GM20431 (cell line): Measurements from ENCODE around the gene EVI5.

Source experiments
- in situ Hi-C: fragments of 300-500 bp; cut with MseI, MboI; formaldehyde crosslinking; loops from one replicate; pipeline ENCODE4 v1.15.0; 2020; ENCODE audit warnings: low sequenced_read_pairs; ENCODE audit not compliant: unreplicated experiment

EVI5 gene

DNA sequence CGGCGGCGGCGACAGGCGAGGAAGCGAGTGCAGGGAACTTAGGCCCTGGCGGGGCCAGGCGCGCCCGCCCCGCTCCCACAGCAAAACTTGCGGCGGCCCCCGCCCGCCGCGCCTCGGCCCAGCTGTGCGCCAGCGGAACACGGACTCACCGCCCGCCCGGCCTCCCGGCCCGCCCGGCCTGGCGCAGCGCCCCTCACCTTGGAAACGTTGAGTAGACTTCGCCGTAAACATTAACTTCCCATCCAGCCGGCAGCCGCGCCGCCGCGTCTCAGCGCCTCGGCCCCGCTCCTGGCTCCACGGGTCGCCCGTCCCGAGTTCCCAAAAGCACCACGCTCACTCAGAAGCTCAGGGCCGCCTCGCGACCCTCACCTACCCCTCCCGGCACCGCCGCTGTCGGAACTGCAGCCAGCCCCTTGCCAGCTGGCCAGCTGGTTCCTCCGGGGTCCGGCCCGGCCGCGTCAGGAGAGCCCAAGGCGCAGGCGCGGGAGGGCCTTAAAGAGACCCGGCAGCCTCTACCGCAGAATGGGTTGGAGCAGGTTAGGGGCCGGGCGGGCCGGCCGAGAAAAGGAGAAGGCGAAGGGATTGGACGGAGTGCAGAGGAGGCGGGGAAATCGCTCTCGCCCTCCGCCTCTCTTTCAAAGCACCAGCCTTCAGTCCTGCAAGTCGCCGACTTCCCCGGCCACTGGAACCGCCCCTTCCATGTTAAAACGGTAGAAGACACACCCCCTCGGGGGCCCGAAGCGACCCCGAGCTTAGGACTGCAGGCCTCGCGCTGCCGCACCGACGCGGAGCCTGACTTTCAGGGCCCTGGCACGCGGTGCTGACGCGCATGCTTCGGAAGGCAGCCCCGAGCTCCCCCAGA, at the start of gene EVI5:
EVI5 (minus strand) TSS at position 470 of the 862 bp plus-strand sequence. CDS start 48,562 bp downstream, outside the sequence.
- in situ Hi-C loops, result no loop called here

GRCh38 chr1:92834617-92835016, 49.7 kb upstream of the EVI5 start:
- in situ Hi-C loops, result no loop called here

DNA sequence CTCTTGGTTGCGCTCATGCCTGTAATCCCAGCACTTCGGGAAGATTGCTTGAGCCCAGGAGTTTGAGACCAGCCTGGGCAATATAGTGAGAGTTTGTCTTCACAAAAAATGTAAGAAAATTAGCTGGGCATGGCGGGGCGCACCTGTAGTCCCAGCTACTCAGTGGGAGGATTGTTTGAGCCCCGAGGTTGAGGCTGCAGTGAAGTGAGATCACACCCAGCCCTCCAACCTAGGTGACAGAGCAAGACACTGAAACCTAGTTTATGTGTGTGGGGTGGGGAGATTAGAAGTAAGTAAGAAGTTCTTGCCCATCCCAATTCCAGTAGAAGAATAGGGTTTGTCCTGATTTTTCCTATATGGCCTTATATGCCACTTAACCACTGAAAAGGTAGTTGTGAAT, 48.9 kb upstream of the EVI5 start:
- in situ Hi-C loops, result no loop called here

DNA sequence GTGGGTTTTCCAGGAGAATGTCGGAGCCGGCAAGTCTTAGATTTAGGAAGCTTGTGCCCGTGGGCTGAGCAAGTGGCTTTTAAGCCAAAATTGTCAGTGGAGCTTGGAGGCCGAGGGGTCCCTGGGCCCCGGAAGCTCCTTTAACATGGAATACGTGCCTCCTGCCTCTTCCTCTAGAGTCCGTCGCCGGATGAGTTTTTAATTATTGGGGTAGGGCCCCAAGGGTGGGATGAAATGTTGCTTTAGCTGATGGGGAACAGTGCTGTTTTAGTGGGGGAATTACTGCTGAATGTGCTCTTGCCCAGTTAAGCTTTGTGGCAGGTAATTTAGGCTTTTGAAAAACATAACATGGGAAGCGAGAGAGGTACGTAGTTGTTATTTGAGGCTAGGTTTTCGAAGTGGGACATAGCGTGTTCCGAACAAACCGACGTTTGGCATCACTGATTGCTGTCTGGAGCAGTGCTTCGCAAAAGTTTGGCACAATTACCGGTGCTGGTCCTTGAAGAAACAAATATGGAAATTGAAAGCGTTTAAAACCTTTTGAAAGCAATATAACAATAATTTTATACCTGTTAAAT, 47.7 kb upstream of the EVI5 start:
- in situ Hi-C loops, result no loop called here

DNA sequence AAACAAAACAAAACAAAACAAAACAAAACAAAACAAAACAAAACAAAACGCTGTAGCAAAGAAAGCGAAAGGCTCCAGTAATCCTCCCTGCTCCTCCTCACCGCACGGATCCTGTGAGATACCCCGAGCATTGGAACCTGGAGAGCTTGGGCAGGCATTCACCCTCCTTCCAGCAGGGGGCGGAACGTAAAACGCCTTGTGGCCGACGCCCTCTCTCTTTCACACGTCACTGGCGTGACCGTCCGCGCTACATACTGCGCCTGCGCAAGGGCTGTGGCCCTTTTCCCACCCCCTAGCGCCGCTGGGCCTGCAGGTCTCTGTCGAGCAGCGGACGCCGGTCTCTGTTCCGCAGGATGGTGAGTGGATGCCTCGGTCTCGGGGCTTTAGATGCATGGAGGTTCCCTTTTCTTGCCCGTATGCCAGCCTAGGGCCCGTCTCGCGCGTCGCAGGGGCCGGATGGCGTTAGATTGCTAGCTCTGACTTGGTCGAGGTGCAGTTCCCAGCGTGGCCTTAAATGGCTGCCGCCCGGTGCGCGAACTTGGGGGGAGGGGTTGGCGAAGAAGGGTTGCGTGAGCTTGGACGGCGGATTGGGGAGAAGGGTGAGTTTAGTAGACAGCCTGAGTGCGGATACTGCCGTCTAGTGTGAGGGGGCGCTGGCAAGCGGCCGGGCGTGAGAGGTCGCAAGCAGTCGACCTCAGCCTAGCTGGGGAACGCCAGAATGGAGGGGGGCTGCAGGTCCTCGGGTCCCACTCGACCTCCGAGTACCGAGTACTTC, 47.0 kb upstream of the EVI5 start, which contains the start of gene RPL5:
RPL5 (plus strand) TSS at position 279 of the 775 bp plus-strand sequence; CDS start at position 354, 75 bp downstream.
- in situ Hi-C loops, result no loop called here

- in situ Hi-C loops, result no loop called here
Measured at GRCh38 chr1:92831368-92831761, 46.5 kb upstream of the EVI5 start.

DNA sequence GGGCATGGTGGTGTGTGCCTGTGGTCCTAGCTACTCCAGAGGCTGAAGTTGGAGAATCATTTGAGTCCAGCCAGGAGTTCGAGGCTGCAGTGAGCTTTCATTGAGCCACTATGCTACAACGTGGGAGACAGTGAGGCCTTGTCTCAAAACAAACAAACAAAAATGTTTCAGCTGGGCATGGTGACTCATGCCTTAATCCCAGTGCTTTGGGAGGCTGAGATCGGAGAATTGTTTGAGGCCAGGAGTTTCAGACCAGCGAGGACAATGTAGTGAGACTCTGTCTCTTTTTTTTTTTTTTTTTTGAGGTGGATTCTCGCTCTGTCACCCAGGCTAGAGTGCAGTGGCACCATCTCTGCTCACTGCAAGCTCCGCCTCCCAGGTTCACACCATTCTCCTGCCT, 41.9 kb upstream of the EVI5 start:
- in situ Hi-C loops, result no loop called here

DNA sequence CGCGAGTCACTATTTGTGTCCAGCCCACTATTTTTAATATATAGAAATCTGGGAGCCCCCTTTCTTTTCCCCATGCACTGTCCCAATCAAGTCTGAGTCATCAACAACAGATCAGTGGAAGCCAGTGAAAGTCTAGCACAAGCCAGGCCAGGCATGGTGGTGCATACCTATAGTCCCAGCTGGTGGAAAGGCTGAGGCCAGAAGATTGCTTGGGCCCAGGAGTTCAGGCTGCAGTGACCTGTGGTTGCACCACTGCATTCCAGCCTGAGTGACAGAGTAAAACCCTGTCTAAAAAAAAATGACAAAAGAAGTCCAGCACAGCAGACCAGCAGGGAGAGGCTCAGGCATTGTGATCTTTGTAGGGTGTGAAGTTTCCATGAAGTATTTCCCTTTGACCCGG, 38.0 kb upstream of the EVI5 start:
- in situ Hi-C loops, result no loop called here

- in situ Hi-C loops, result no loop called here
Measured at GRCh38 chr1:92820551-92820950, 35.6 kb upstream of the EVI5 start.

- in situ Hi-C loops, result no loop called here
Measured at GRCh38 chr1:92820024-92820423, 35.1 kb upstream of the EVI5 start.

GRCh38 chr1:92817986-92818764, 33.3 kb upstream of the EVI5 start:
- in situ Hi-C loops, result no loop called here

DNA sequence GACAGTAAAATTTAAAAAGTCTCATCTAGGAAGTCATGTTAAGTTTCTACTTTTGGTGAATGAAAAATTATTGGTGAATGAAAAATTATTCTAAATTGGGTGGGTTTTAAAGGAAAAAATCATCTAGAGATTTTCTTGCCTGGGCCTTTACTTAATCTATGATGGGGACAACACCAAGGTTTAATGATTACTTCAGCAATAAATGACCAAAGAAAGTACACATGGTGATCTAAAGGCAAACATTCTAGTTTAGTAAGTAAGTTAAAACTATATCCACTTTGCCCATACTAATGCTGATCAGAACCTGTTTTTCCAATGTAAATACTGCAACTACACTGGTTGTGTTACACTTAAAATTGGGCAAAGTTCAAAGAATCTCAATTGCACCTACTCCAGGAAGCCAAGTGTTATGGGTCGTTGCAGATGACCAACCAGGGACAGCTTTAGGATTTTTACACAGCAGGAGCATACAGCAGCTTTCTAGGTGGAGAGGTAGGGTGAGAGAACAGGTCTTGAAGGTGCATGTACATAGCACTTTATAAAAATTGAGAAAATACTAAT, 32.3 kb upstream of the EVI5 start:
- in situ Hi-C loops, result no loop called here

- in situ Hi-C loops, result no loop called here
Measured at GRCh38 chr1:92816732-92817131, 31.8 kb upstream of the EVI5 start.

- in situ Hi-C loops, result no loop called here
Measured at GRCh38 chr1:92808381-92808780, 23.5 kb upstream of the EVI5 start.

DNA sequence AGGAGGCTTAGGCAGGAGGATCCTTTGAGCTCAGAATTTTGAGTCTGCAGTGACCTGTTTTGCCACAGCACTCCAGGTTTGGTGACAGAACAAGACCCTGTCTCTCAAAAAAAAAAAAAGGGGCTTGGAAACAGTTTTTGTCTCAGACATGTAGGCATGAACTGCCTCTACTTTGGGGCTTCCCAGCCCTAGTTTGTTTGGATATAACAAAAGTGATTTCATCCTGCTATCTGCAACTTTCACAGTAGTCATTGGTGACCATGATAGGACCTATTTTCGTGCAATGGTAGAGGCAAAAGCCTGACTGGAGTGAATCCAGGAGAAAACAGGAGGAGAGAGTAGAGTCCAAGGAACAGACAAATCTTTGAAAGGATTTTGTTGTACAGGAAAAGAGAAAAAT, 20.3 kb upstream of the EVI5 start:
- in situ Hi-C loops, result no loop called here

DNA sequence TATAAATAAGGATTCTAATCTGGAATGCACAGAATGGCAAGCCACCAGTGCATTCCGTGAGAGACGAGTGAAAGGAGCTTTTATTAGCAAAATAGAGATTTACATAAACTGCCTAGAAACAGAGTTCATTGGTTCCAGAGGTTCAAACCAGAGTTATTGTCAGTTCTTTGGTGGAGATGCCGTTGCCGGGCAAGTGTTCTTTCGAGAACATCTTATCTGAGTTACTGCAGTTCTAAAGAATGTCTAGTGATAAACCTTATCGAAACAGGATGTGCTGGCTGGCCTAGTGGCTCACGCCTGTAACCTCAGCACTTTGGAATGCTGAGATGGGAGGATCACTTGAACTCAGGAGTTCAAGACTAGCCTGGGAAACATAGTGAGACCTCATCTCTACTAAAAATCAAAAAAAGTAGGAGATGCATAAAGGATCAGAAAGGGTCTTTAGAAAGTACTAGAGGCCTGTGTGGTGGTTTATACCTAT, 19.9 kb upstream of the EVI5 start:
- in situ Hi-C loops, result no loop called here

DNA sequence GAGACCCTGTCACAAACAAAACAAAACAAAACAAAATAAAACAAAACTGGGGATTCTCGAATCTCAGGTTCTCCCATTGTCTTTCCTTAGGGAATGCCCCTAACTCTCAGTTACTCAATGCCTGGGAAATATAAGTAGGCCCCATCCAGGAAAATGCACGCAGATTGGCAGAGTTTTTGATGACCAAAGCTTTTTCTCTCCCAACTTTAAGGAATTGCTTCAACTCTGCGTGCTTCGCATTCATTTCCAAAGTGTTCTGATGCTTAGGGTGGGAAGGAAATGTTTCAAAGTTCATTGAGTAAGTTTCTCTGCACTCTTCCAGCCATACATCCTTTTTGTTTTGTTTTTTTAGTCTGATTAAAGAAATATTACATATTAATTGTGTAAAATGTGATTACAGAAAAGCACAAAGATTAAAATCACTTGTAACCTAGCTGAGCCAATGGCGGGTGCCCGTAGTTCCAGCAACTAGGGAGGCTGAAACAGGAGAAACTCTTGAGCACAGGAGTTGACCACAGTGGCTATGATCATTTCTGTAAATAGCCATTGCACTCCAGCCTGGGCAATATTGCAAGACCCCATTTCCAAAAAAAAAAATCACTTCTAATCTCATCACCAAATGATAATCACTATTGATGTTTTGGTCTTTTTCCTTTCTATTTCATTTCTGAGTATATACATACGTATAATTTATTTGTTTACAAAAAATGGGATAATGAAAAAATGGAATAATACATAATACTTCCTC, 18.4 kb upstream of the EVI5 start:
- in situ Hi-C loops, result no loop called here

- in situ Hi-C loops, result no loop called here
Measured at GRCh38 chr1:92797961-92798360, 13.1 kb upstream of the EVI5 start.

DNA sequence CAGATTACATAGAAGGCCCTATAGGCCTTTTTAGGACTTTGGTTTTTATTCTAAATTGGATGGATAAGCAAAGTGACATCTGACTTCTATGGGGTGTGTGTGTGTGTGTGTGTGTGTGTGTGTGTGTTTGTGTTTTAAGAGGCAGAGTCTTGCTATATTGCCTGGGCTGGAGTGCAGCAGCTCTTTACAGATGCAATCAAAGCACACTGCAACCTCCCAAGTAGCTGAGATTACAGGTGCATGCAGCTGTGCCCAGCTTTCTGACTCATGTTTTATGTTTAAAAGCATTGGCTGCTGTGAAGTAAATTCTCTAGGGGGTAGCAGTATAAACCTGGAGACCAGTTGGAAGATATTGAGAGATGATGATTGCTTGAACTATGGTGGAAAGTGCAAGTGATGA, 12.4 kb upstream of the EVI5 start:
- in situ Hi-C loops, result no loop called here
